Fibroblast of lung (primary cell): ENCODE data around the gene TUBB4B. TPM values are rescaled to one million over a fixed set of nuclear protein-coding genes. Genes with fewer than 3 reads are reported as not detected.

Experiments used
- DNase-seq, 2 donors: peaks; one replicate each; pipeline versions ENCODE4 v3.0.0 to v3.0.0-alpha.2; 2010; ENCODE audit warnings: low read depth in 2 of 2
- H2AFZ ChIP-seq: 2 replicates; pipeline ENCODE4 v1.5.1; 2012; ENCODE audit warnings: low read length, control low read depth, inconsistent platforms
- H3K27ac ChIP-seq: 2 replicates; pipeline ENCODE4 v1.5.1; 2011; ENCODE audit warnings: low read length, control low read depth; ENCODE audit not compliant: insufficient read depth
- H3K27me3 ChIP-seq: 2 replicates; pipeline ENCODE4 v1.5.1; 2011; ENCODE audit warnings: mild to moderate bottlenecking, low read length; ENCODE audit not compliant: control insufficient read depth, insufficient read depth
- H3K36me3 ChIP-seq: 2 replicates; pipeline ENCODE4 v1.5.1; 2011; ENCODE audit warnings: low read length; ENCODE audit not compliant: control insufficient read depth, insufficient read depth
- H3K4me1 ChIP-seq: 2 replicates; pipeline ENCODE4 v1.5.1; 2011; ENCODE audit warnings: low read length; ENCODE audit not compliant: control insufficient read depth, insufficient read depth; ENCODE audit errors: extremely low read depth
- H3K4me2 ChIP-seq: 2 replicates; pipeline ENCODE4 v1.5.1; 2011; ENCODE audit warnings: low read length, control low read depth; ENCODE audit not compliant: insufficient read depth; ENCODE audit errors: extremely low read depth
- H3K4me3 ChIP-seq, 4 experiments: fragments of 200-600 bp in 1 of 4; sonication (generic) in 1 of 4; replicated peaks in 1 of 4; 2 replicates each; pipeline ENCODE4 v1.5.1; 2011 to 2016; ENCODE audit warnings: low read length in 4 of 4, low read depth in 3 of 4, mild to moderate bottlenecking in 3 of 4, control low read depth in 2 of 4, inconsistent platforms in 1 of 4, mixed read lengths in 1 of 4; ENCODE audit not compliant: insufficient read depth in 1 of 4; ENCODE audit errors: control extremely low read depth in 1 of 4
- H3K79me2 ChIP-seq: 2 replicates; pipeline ENCODE4 v1.5.1; 2012; ENCODE audit warnings: mild to moderate bottlenecking, low read length, inconsistent platforms; ENCODE audit not compliant: control insufficient read depth, insufficient read depth
- H3K9ac ChIP-seq: 2 replicates; pipeline ENCODE4 v1.5.1; 2011; ENCODE audit warnings: mild to moderate bottlenecking, low read length, control low read depth; ENCODE audit not compliant: insufficient read depth
- H3K9me3 ChIP-seq: 2 replicates; pipeline ENCODE4 v1.5.1; 2012; ENCODE audit warnings: low read depth, low read length; ENCODE audit not compliant: control insufficient read depth, insufficient read depth
- H4K20me1 ChIP-seq: 2 replicates; pipeline ENCODE4 v1.5.1; 2011; ENCODE audit warnings: low read length; ENCODE audit not compliant: control insufficient read depth, insufficient read depth; ENCODE audit errors: extremely low read depth
- CTCF ChIP-seq, 2 donors: IDR thresholded peaks in 1 of 2; conservative IDR thresholded peaks in 1 of 2; 1 replicate in 1 of 2; 2 replicates in 1 of 2; pipeline ENCODE4 v1.5.1; 2011 to 2012; ENCODE audit warnings: low read length in 2 of 2, control low read depth in 1 of 2, inconsistent platforms in 1 of 2, low read depth in 1 of 2, mild to moderate bottlenecking in 1 of 2
- EZH2 ChIP-seq: IDR thresholded peaks from 2 replicates; pipeline ENCODE4 v1.5.1; 2012; ENCODE audit warnings: low read length, control low read depth, mild to moderate bottlenecking; ENCODE audit errors: missing control alignments
- polyA plus RNA-seq, 2 donors: library from polyadenylated mRNA; depleted of rRNA in 1 of 2; stranded (reverse) in 1 of 2; unstranded in 1 of 2; fragments of >200 nt; gene quantifications; 2 replicates each; pipeline ENCODE4 v1.2.1, GENCODE V29; 2011 to 2012; ENCODE audit warnings: missing spikeins in 1 of 2
- total RNA-seq: library from RNA; depleted of rRNA; stranded (reverse); fragments of >200 nt; gene quantifications from 2 replicates; pipeline ENCODE4 v1.2.1, GENCODE V29; 2014

Gene TUBB4B
- total and polyA plus RNA-seq, 2 donors (not counting 1 experiment from before 2014, with no cell fraction given) = 111 to 332 TPM

GRCh38 chr9:137281345-137282116 is 40.4 kb downstream of the TUBB4B start:
- H4K20me1 ChIP-seq = no peaks in the 10 kb centered on the region
- H3K36me3 ChIP-seq = peaks cover 17% of the 10 kb centered on the region
- H3K9ac ChIP-seq = no peak overlapping the region
- peak overlapping the region in 1 of 4 experiments; percentile 10 for H3K4me3 ChIP-seq
- H3K27me3 ChIP-seq = no peaks in the 10 kb centered on the region
- no peak overlapping the region for H3K27ac ChIP-seq
- DNase-seq = no peak
- no peak overlapping the region for H2AFZ ChIP-seq
- no peaks in the 10 kb centered on the region for H3K9me3 ChIP-seq
- H3K4me1 ChIP-seq = peaks cover 8% of the 10 kb centered on the region
- no peak for TF ChIP-seq EZH2
- no peak for TF ChIP-seq CTCF (conservative IDR thresholded peaks at IDR 0.05 in 1 of 2, IDR thresholded peaks at IDR 0.05 in 1 of 2; ENCODE audit: low read depth in 1 of 2, low read length in 2 of 2)
- H3K79me2 ChIP-seq = peaks cover 26% of the 10 kb centered on the region
- no peak overlapping the region for H3K4me2 ChIP-seq

GRCh38 chr9:137286975-137287383 is 45.9 kb downstream of the TUBB4B start:
- peak; percentile 52 to 58 for DNase-seq
- Histone ChIP-seq H2AFZ (no peak overlapping the region), H3K9me3 (no peaks in the 10 kb centered on the region), H3K36me3 (peaks cover 3% of the 10 kb centered on the region), H3K4me2 (no peak overlapping the region), H3K79me2 (no peaks in the 10 kb centered on the region), H3K27me3 (no peaks in the 10 kb centered on the region), H3K4me1 (no peaks in the 10 kb centered on the region), H3K4me3 (no peak overlapping the region), H3K9ac (no peak overlapping the region), H4K20me1 (no peaks in the 10 kb centered on the region), H3K27ac (no peak overlapping the region)
- no peak for TF ChIP-seq EZH2
- peak; percentile 26 to 56 for TF ChIP-seq CTCF (conservative IDR thresholded peaks at IDR 0.05 in 1 of 2, IDR thresholded peaks at IDR 0.05 in 1 of 2; ENCODE audit: low read depth in 1 of 2, low read length in 2 of 2)

- H3K4me1 ChIP-seq = peaks cover 2% of the 10 kb centered on the region
- no peaks in the 10 kb centered on the region for H3K36me3 ChIP-seq
- no peak for TF ChIP-seq EZH2
- no peak for TF ChIP-seq CTCF (conservative IDR thresholded peaks at IDR 0.05 in 1 of 2, IDR thresholded peaks at IDR 0.05 in 1 of 2; ENCODE audit: low read depth in 1 of 2, low read length in 2 of 2)
- no peak overlapping the region for H3K27ac ChIP-seq
- H3K4me2 ChIP-seq = no peak overlapping the region
- H4K20me1 ChIP-seq = no peaks in the 10 kb centered on the region
- no peaks in the 10 kb centered on the region for H3K9me3 ChIP-seq
- H3K79me2 ChIP-seq = no peaks in the 10 kb centered on the region
- H2AFZ ChIP-seq = no peak overlapping the region
- H3K27me3 ChIP-seq = peaks cover 10% of the 10 kb centered on the region
- no peak for DNase-seq
- H3K4me3 ChIP-seq = no peak overlapping the region
- H3K9ac ChIP-seq = no peak overlapping the region
Observed at GRCh38 chr9:137293094-137293481, 52.0 kb downstream of the TUBB4B start.

Other genes starting within 250 kb of the TUBB4B start
- 13.7 and 14.9 TPM in 2 replicates for gene PAXX, start 248.9 kb upstream of the TUBB4B start, total RNA-seq
- 6.1 and 9.9 TPM in 2 replicates for gene PAXX, start 248.9 kb upstream of the TUBB4B start, polyA plus RNA-seq
- 1.3 and 3.5 TPM in 2 replicates for gene CLIC3, start 244.7 kb upstream of the TUBB4B start, total RNA-seq
- gene CLIC3, start 244.7 kb upstream of the TUBB4B start, polyA plus RNA-seq = 0.98 and 1.5 TPM in 2 replicates
- gene ABCA2, start 213.1 kb upstream of the TUBB4B start, total RNA-seq = 13.9 and 21.8 TPM in 2 replicates
- gene ABCA2, start 213.1 kb upstream of the TUBB4B start, polyA plus RNA-seq = 8.5 and 13.4 TPM in 2 replicates
- not detected in 2 replicates for gene FUT7, start 209.2 kb upstream of the TUBB4B start, total RNA-seq
- not detected in 2 replicates for gene FUT7, start 209.2 kb upstream of the TUBB4B start, polyA plus RNA-seq
- gene NPDC1, start 195.1 kb upstream of the TUBB4B start, total RNA-seq = 10.5 and 15.7 TPM in 2 replicates
- gene NPDC1, start 195.1 kb upstream of the TUBB4B start, polyA plus RNA-seq = 9.0 and 12.1 TPM in 2 replicates
- under 0.01 TPM in 2 replicates for gene ENTPD2, start 187.2 kb upstream of the TUBB4B start, total RNA-seq
- not detected in 2 replicates for gene ENTPD2, start 187.2 kb upstream of the TUBB4B start, polyA plus RNA-seq
- 0.26 and 2.8 TPM in 2 replicates for gene SAPCD2, start 170.7 kb upstream of the TUBB4B start, total RNA-seq
- gene SAPCD2, start 170.7 kb upstream of the TUBB4B start, polyA plus RNA-seq = 0.85 and 2.7 TPM in 2 replicates
- 15.7 and 21.1 TPM in 2 replicates for gene UAP1L1, start 163.8 kb upstream of the TUBB4B start, total RNA-seq
- gene UAP1L1, start 163.8 kb upstream of the TUBB4B start, polyA plus RNA-seq = 16.4 and 17.9 TPM in 2 replicates
- 63.2 and 96.6 TPM in 2 replicates for gene MAN1B1, start 154.3 kb upstream of the TUBB4B start, total RNA-seq
- gene MAN1B1, start 154.3 kb upstream of the TUBB4B start, polyA plus RNA-seq = 43.0 and 45.5 TPM in 2 replicates
- gene DPP7, start 126.6 kb upstream of the TUBB4B start, total RNA-seq = 93.0 and 126 TPM in 2 replicates
- 28.6 and 44.3 TPM in 2 replicates for gene DPP7, start 126.6 kb upstream of the TUBB4B start, polyA plus RNA-seq
- gene GRIN1, start 102.1 kb upstream of the TUBB4B start, total RNA-seq = under 0.01 TPM in 1 of 2 replicates, not detected in the other
- 0.06 and 0.08 TPM in 2 replicates for gene GRIN1, start 102.1 kb upstream of the TUBB4B start, polyA plus RNA-seq
- gene LRRC26, start 71.2 kb upstream of the TUBB4B start, total RNA-seq = not detected in 2 replicates
- gene LRRC26, start 71.2 kb upstream of the TUBB4B start, polyA plus RNA-seq = not detected in 2 replicates
- gene TMEM210, start 69.2 kb upstream of the TUBB4B start, total RNA-seq = not detected in 2 replicates
- gene TMEM210, start 69.2 kb upstream of the TUBB4B start, polyA plus RNA-seq = not detected in 2 replicates
- gene ANAPC2, start 52.7 kb upstream of the TUBB4B start, total RNA-seq = 15.9 and 18.0 TPM in 2 replicates
- 9.1 and 12.3 TPM in 2 replicates for gene ANAPC2, start 52.7 kb upstream of the TUBB4B start, polyA plus RNA-seq
- gene SSNA1, start 52.6 kb upstream of the TUBB4B start, total RNA-seq = 56.3 and 58.3 TPM in 2 replicates
- 37.7 and 51.2 TPM in 2 replicates for gene SSNA1, start 52.6 kb upstream of the TUBB4B start, polyA plus RNA-seq
- 5.1 and 5.8 TPM in 2 replicates for gene TPRN, start 40.5 kb upstream of the TUBB4B start, total RNA-seq
- 1.6 and 2.3 TPM in 2 replicates for gene TPRN, start 40.5 kb upstream of the TUBB4B start, polyA plus RNA-seq
- gene TMEM203, start 35.6 kb upstream of the TUBB4B start, total RNA-seq = 36.2 and 36.3 TPM in 2 replicates
- 38.6 and 44.9 TPM in 2 replicates for gene TMEM203, start 35.6 kb upstream of the TUBB4B start, polyA plus RNA-seq
- 2.6 and 3.1 TPM in 2 replicates for gene NDOR1, start 35.6 kb upstream of the TUBB4B start, total RNA-seq
- 2.4 and 5.6 TPM in 2 replicates for gene NDOR1, start 35.6 kb upstream of the TUBB4B start, polyA plus RNA-seq
- 0.26 and 0.33 TPM in 2 replicates for gene RNF208, start 19.0 kb upstream of the TUBB4B start, total RNA-seq
- gene RNF208, start 19.0 kb upstream of the TUBB4B start, polyA plus RNA-seq = 0.14 and 0.34 TPM in 2 replicates
- gene CYSRT1, start 16.1 kb upstream of the TUBB4B start, total RNA-seq = 0.51 and 0.66 TPM in 2 replicates
- 0.19 and 0.25 TPM in 2 replicates for gene CYSRT1, start 16.1 kb upstream of the TUBB4B start, polyA plus RNA-seq
- gene RNF224, start 13.8 kb upstream of the TUBB4B start, total RNA-seq = under 0.01 TPM in 1 of 2 replicates, not detected in the other
- not detected in 2 replicates for gene RNF224, start 13.8 kb upstream of the TUBB4B start, polyA plus RNA-seq
- not detected in 2 replicates for gene SLC34A3, start 10.4 kb upstream of the TUBB4B start, total RNA-seq
- gene SLC34A3, start 10.4 kb upstream of the TUBB4B start, polyA plus RNA-seq = not detected in 2 replicates
- not detected in 2 replicates for gene STPG3, start 10.0 kb downstream of the TUBB4B start, total RNA-seq
- not detected in 2 replicates for gene STPG3, start 10.0 kb downstream of the TUBB4B start, polyA plus RNA-seq
- gene NELFB, start 14.0 kb downstream of the TUBB4B start, total RNA-seq = 40.6 and 50.0 TPM in 2 replicates
- gene NELFB, start 14.0 kb downstream of the TUBB4B start, polyA plus RNA-seq = 23.5 and 32.7 TPM in 2 replicates
- 12.6 and 22.1 TPM in 2 replicates for gene TOR4A, start 36.4 kb downstream of the TUBB4B start, total RNA-seq
- 3.3 and 11.3 TPM in 2 replicates for gene TOR4A, start 36.4 kb downstream of the TUBB4B start, polyA plus RNA-seq
- under 0.01 TPM in 1 of 2 replicates, not detected in the other for gene NRARP, start 61.0 kb downstream of the TUBB4B start, total RNA-seq
- 0.07 TPM in 2 replicates for gene NRARP, start 61.0 kb downstream of the TUBB4B start, polyA plus RNA-seq
- gene EXD3, start 181.9 kb downstream of the TUBB4B start, total RNA-seq = 7.4 and 13.0 TPM in 2 replicates
- gene EXD3, start 181.9 kb downstream of the TUBB4B start, polyA plus RNA-seq = 1.7 and 2.6 TPM in 2 replicates
- 0.66 and 0.77 TPM in 2 replicates for gene NOXA1, start 182.1 kb downstream of the TUBB4B start, total RNA-seq
- gene NOXA1, start 182.1 kb downstream of the TUBB4B start, polyA plus RNA-seq = 0.08 TPM in 1 of 2 replicates, not detected in the other
- under 0.01 TPM in 1 of 2 replicates, not detected in the other for gene ENTPD8, start 200.1 kb downstream of the TUBB4B start, total RNA-seq
- not detected in 2 replicates for gene ENTPD8, start 200.1 kb downstream of the TUBB4B start, polyA plus RNA-seq
- 10.8 and 13.4 TPM in 2 replicates for gene NSMF, start 218.0 kb downstream of the TUBB4B start, total RNA-seq
- 15.0 and 22.8 TPM in 2 replicates for gene NSMF, start 218.0 kb downstream of the TUBB4B start, polyA plus RNA-seq